T-helper 9 cell (primary cell): Measurements from ENCODE around the gene RGS6.
"Not testable (repeated sequence)": the region's sequence is repeated elsewhere in the genome, so short reads cannot be mapped to it uniquely, and the experiment has no call there.

ENCODE experiments used
- DNase-seq: peaks from one replicate; pipeline ENCODE4 v3.0.0-alpha.2; 2020
- total RNA-seq, 2 donors: gene quantifications; one replicate each; lab custom pipeline; 2026; lab: John Stamatoyannopoulos, UW

RGS6 gene
- 0.14 to 0.48 reads per million in 2 donors for total RNA-seq

GRCh38 chr14:71932229-71932981 lies at the start of gene RGS6:
TSS of gene RGS6 (plus strand) at chr14:71932429.
- no peak for DNase-seq

GRCh38 chr14:71883094-71883493 lies 49.1 kb upstream of the RGS6 start:
- DNase-seq, result no peak

- DNase-seq, result no peak
Observed at GRCh38 chr14:71885301-71885700, 46.9 kb upstream of the RGS6 start.

DNA sequence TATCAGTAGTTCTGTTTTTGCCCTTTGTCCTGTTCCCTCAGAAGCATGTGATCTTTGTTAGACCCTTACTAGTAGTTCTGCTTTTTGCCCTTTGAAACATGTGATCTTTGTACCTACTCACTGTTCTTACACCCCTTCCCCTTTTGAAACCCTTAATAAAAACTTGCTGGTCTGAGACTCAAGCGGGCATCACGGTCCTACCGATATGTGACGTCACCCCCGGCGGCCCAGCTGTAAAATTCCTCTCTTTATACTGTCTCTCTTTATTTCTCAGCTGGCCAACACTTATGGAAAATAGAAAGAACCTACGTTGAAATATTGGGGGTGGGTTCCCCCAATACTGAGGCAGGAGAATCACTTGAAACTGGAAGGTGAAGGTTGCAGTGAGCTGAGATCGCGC lies 44.4 kb upstream of the RGS6 start:
- not testable (repeated sequence) for DNase-seq

GRCh38 chr14:71890541-71890940 lies 41.7 kb upstream of the RGS6 start:
- no peak for DNase-seq

DNA sequence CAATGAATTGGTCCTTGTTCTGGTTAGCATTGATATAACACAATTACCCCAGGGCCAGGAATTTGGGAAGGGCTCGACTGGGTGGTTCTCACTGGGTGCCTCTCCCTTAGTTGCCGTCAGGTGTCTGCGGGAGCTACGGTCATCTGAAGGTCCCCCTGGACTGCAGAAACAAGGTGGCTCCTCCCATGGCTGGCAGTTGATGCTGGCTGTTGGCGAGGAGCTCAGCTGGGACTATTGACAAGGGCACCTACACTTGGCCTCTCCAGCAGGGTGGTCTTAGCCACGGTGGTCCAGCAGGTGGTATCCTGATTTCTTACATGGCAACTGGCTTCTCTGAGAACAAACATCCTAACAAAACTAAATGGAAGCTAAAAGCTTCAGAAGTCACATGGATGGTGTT lies 41.0 kb upstream of the RGS6 start:
- DNase-seq, result no peak

DNA sequence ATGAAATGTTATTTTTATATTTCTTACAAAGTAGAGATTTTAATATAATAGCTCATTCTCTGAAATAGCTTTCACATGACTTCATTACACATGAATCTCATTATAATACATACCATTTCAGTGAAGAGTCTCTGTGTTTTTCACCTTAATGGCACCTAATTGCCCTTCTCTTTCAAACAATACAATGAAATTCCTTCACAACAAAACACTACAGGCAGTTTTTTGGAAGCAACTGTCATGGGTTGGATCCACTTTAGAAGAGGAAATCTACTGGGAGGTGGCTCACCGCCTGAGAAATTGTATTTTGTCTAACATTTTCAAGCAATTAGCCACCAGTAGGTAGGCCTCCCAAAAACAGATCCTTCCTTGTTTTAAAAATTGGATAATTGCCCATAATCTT lies 40.3 kb upstream of the RGS6 start:
- no peak for DNase-seq

DNA sequence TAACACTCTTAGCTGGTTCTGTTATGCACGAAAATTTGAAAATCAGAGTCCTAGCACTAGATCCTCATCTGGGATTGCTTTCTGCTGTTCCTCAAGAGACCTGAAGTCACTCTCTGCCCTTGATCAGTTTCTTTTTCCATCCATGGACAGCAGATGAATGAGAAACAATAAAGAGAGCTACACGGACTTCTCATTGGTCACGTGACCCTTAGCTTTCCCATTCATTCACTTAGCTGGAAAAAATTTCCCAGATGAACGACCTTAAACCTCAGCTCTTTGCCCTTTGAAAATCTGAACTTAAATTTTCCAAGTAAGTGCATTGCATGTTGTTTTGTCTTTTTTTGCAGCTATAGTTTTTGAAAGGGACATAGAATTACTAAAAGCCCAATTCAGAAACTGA lies 27.2 kb upstream of the RGS6 start:
- DNase-seq, result no peak

GRCh38 chr14:71905860-71906259 lies 26.4 kb upstream of the RGS6 start:
- no peak for DNase-seq

DNA sequence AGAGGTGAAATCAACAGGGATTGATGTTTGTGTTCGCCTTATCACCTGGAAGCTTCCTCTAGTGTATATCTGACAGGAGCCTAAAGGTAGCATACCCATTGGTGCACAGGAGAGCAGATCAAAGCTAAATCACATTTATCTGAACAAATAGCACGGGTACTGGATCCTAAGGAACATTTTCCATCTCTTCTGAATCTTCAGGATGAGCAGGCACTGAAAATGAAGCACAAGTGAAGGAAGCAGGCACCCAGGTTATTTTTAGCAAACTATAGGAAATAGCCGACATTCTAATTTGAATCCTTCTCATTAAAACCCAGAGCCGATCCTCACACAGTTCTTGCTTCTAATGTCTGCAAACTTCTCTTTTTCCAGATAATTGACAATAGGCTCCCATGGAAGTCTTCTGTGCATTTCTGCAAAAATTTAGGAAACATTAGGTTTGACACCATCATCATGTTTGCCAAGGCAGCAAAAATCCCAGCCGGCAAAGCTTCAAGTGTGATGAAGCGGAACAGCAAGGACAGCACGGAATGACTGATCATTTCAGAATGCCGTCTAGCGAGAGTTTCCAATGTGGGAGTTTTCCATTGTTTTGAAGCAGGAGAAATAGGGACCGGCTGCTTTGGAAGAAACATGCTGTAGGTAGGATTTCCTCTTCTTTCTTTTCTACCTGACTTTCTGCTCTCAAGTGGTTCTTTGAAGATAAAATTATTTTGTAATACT lies 24.3 kb upstream of the RGS6 start:
- DNase-seq, result no peak

DNA sequence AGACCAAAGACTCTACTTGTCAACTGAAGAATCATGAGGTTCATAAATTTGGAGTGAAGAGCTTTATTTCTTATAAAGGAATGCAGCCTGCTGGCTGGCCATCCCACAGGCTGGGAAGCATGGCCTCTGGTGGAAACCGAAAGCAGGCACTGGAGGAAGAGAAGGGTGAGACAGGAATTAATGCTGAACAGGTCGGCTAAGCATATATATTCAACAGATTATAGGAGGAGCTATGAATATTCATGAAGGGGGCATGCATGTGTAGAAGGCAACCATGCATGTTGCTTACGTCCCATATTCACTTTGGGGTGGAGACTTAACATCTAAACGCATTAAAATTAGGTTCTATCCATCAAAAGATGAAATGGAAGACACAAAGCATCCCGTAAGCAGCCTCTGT lies 20.6 kb upstream of the RGS6 start:
- no peak for DNase-seq

DNA sequence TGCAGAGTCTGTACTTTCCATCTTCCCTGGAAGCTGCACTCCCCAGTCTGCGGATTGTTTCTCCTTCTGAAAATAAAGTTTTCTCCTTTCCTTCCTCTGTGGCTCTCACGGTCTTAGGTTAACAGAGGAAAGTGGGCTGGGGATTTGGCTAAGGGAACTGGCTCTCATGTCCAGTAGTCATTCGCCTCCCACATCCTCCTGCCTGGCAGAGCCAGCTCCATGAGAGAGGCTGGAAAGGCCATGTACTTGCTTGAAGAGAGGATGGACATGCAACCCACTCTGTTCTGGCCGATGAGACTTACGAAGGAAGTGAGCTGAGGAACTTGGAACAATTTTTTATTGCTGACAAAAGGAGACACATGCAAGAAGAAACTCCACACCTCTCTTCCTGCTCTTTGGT lies 18.9 kb upstream of the RGS6 start:
- no peak for DNase-seq

DNA sequence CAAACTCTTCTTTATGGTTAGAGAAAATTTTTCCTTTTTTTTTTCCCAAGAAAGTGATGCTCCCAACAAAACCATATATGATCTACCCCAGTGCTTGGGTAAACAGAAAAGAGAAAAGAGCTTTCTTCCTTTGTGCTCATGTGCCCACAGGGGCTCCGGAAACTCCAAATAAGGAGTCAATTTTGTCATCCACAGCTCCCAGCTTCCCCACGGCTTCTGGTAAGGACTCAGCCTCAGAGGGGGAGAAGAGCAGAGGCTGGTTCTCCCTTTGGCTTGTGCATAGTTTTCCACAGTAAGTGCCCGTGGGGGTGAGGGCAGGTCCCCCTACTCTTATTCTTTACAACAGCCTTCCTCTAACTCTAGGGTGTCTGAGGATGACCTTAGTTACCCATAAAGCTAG lies 13.3 kb upstream of the RGS6 start:
- no peak for DNase-seq

DNA sequence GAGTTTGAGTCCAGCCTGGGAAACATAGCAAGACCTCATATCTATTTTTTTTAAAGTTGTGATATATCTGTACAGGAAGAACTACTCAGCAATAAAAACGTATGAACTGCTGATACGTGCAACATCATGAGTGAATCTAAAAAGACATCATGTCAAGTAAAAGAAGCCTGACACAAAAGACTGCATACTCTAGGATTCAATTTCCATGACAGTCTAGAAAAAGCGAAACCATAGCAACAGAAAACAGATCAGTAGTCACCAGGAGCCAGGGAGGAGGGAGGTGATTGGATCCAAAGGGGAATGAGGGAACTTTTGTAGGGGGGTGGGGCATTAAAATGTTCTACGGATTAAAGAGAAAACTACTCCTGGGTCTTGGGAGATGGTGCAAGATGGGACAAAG lies 8.7 kb upstream of the RGS6 start:
- DNase-seq, result no peak

DNA sequence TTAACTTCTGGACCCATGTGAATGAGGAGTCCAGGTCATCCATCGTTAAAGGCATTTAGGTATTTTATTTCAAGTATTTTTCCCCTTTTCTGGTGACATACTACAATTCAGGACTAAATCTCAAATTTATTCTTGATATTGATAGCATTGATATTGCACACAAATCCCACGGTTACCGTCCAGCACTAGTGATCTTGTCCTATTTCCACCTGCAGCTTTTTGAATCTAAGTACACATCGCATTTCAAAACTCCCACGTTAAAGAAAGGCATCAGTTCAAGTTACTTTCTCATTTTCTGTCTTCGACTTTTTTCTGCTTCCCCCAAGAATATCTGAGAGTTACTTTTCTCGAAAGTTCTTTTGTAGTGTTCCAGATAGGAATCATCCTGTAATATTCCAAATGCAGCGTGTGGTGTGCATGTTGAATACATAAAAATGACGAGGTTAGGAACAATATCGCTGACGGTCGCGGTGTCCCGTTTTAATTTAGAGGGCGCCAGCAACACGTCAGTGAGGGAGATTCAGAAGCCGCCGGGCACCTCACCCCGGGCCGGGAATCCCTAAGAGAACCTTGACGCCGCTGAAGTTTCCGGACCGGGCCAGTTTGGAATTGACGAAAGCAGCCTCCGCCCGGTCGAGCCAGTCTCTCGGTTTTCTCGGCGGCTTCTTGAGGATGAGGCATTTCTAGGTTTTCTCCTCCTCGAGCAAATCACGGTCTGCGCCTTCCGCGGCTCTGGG lies 569 bp upstream of the RGS6 start:
- no peak for DNase-seq

- DNase-seq, result no peak
Observed at GRCh38 chr14:71933001-71933587, 865 bp downstream of the RGS6 start.

GRCh38 chr14:71938273-71938672 lies 6.0 kb downstream of the RGS6 start:
- not testable (repeated sequence) for DNase-seq

DNA sequence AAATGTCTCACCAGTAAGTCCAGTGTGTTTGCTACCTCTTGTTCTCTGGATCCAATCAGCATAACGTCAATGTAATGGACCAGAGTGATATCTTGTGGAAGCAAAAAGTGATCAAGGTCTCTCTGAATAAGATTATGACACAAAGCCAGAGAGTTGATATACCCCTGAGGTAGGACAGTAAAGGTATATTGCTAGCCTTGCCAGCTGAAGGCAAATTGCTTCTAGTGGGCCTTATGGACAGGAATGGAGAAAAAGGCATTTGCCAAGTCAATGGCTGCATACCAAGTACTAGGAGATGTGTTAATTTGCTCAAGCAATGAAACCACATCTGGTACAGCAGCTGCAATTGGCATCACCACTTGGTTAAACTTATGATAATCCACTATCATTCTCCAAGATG lies 7.1 kb downstream of the RGS6 start:
- DNase-seq, result not testable (repeated sequence)

GRCh38 chr14:71940500-71940899 lies 8.3 kb downstream of the RGS6 start:
- DNase-seq, result not testable (repeated sequence)

- not testable (repeated sequence) for DNase-seq
Observed at GRCh38 chr14:71941616-71942015, 9.4 kb downstream of the RGS6 start.

- DNase-seq, result no peak
Observed at GRCh38 chr14:71942904-71943694, 10.9 kb downstream of the RGS6 start.

- no peak for DNase-seq
Observed at GRCh38 chr14:71943695-71944018, 11.4 kb downstream of the RGS6 start.
